Measurements from ENCODE around the gene TGOLN2.
"Not testable (repeated sequence)": the region's sequence is repeated elsewhere in the genome, so short reads cannot be mapped to it uniquely, and the experiment has no call there.

Gene TGOLN2

GRCh38 chr2:85334928-85335327, 7.1 kb upstream of the TGOLN2 start:
- DNase-seq, result no peak

DNA sequence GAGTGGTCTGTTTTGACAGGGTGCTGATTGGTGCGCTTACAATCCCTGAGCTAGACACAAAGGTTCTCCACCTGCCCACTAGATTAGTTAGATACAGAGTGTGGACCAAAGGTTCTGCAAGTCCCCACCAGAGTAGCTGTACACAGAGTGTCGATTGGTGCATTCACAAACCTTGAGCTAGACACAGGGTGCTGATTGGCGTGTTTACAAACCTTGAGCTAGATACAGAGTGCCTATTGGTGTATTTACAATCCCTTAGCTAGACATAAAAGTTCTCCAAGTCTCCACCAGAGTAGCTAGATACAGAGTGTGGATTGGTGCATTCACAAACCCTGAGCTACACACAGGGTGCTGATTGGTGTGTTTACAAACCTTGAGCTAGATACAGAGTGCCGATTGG, 6.1 kb upstream of the TGOLN2 start:
- not testable (repeated sequence) for DNase-seq

GRCh38 chr2:85330839-85331636, 3.2 kb upstream of the TGOLN2 start:
- no peak for DNase-seq

- DNase-seq, result not testable (repeated sequence)
Observed at GRCh38 chr2:85329701-85330100, 1.9 kb upstream of the TGOLN2 start.

DNA sequence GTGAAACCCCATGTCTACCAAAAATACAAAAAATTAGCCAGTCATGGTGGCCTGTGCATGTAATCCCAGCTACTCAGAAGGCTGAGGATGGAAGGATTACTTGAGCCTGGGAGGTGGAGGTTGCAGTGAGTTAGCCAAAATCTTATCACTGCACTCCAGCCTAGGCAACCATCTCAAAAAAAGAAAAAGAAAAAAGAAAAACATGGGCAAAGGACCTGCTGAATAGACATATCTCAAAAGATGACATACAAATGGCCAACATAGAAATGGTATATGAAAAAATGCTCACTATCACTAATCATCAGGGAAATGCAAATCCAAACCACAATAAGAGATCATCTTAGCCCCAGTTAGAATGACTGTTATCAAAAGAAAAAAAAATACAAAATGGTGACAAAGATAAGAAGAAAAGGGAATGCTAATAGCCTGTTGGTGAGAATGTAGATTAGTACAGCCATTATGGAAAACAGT, 1.4 kb upstream of the TGOLN2 start:
- no peak for DNase-seq

GRCh38 chr2:85327160-85327821, 498 bp downstream of the TGOLN2 start:
- peak; percentile 49 for DNase-seq

DNA sequence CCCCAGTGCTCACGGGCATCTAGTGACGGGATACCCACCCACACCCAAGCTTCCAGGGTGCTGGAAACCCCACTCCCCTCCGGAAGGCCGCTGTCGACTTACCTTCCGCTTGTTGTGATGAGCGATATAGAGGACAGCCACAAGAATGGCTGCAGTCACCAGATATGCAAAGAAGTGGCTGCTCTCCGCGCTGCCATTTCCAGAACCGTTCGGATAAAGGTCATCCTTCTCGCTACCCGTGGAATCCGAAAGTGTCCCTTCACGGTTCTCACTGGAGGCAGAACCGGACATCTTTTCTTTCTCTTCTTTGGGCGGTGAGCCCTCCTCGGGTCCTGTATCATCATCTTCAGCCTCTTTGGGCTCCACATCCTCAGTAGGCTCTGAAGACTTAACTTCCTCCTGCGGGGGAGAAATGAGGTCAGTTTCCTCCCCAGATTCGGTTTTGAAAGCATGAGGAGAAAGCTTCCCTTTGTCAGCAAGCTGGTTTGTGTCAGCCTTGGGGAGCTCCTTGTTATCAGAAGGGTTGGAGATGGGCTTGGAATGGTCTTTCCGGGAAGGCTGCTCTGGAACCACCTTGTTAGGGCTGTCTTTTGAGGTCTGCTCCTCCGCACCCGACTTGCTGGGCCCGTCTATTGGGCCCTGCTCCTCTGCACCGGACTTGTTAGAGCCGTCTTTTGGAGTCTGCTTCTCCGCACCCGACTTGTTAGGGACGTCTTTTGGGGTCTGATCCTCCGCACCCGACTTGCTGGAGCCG, 1.2 kb downstream of the TGOLN2 start:
- peak; percentile 26 for DNase-seq

DNA sequence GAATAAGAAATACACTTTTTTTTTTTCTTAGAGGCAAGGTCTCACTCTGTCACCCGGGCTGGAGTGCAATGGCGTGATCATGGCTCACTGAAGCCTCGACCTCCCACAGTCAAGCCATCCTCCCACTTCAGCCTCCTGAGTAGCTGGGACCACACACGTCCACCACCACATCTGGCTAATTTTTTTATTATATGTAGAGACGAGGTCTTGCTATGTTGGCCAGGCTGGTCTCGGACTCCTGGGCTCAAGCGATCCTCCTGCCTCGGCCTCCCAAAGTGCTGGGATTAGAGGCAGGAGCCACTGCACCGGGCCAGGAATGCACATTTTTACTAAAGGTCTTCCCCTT, 2.4 kb downstream of the TGOLN2 start:
- no peak for DNase-seq

GRCh38 chr2:85324639-85325465, 2.9 kb downstream of the TGOLN2 start:
- DNase-seq, result no peak

DNA sequence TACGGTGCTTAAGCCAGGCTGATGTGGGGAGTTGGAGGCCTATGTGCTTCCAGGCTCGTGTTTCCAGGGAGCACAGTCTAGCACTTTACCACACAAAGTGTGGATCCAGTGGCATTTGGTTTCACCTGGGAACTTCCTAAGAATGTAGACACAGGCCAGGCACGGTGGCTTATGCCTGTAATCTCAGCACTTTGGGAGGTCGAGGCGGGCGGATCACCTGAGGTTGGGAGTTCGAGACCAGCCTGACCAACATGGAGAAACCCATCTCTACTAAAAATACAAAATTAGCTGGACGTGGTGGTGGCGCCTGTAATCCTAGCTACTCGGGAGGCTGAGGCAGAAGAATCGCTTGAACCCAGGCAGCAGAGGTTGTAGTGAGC, 3.8 kb downstream of the TGOLN2 start:
- DNase-seq, result not testable (repeated sequence)

- DNase-seq, result no peak
Observed at GRCh38 chr2:85323351-85323987, 4.3 kb downstream of the TGOLN2 start.

DNA sequence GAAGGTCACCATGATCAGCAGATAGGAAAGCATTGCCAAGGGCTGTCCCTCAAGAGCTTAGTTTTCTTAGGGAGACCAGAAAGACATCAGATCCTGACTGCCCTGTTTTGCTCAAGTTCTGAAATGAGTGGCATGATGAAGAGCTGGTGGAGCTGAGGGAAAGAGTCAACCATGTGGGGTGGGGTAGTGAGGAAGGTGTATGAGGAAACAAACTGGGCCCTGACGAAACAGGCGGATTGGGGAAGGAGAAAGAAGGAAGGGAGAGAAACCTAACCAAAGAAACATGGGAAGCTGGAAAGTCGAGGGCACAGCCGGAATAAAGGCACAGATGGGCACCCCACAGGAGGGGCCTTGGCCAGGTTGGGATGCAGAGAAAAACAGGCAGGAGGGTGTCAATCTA, 8.0 kb downstream of the TGOLN2 start:
- no peak for DNase-seq

DNA sequence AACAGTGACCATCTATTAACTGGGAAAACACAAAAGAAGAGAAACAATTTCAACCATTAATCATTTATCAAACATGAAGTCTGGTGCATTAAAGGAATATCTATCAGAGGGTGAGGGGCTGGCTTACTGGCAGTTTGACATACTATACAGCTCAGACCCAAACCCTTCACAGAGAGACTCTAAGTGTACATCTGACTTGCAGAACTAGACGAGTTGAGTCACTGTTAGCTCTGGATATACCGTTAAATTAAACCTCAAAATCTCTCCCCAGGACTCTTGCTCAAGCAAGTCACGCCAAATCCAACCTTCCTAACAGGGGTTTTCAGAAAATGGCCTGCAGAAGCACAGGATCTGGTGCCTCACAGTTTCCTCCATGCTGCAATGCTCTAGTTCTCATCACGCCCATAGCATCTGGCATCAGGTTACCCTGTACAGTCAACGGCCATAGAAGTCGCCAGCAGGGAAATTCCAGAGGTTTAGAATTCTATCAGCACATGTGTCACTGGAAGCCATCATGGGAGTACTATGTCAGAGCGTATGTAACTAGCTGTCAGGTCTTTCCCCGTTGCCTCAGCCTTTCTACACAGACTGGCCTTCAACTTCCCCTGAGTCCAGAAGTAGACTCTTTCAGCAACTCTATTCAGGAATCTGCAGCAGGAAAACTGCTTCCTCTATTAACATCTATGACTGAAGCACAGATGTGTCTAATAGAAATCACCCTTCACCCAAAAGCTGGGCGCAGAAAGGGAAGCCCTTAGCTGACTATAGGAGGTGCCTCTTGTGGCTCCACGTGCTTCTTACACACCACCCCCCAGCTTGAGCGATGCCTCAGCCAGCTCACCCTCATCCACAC, 9.3 kb downstream of the TGOLN2 start:
- DNase-seq, result no peak

DNA sequence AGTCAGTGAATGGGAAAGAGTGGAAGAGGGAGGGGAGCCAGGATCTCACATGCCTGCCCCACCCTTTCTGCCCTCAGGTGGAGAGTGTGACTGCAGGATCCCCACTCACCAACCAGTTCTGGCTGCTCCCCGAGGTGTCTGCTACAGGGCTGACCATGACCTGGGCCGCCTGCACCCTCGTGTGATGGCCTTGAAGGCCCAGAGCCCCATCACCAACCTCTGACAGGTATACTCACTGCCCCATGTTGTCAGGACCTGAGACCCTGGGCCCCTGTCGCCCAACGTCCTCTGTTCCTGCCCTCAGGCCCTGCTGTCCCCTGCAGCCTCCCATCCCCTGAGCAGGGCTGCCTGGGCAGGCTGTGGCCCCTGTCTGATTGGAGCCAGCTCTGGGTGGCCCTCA, 11.9 kb downstream of the TGOLN2 start:
- DNase-seq, result not testable (repeated sequence)

- no peak for DNase-seq
Observed at GRCh38 chr2:85314884-85315242, 12.9 kb downstream of the TGOLN2 start.

- no peak for DNase-seq
Observed at GRCh38 chr2:85312404-85312803, 15.4 kb downstream of the TGOLN2 start.

DNA sequence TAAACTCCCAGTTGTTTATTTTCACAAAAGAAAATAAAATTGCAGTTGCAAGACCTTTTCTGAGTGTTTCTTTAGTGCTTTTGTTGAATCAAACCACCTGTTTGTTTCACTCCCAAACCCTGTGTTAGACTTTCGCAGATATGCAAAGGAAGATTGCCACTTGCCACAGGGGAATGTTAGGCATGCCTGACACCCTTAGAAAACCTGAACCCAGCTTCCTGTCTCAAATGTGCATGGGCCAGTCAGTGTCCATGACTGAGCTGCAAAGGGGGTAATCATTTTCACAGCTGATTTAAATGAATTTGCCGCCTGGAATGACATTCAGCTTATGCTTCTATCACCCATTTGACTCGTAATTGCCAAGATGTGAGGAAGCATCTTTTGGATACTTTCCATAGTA, 17.5 kb downstream of the TGOLN2 start:
- DNase-seq, result no peak

DNA sequence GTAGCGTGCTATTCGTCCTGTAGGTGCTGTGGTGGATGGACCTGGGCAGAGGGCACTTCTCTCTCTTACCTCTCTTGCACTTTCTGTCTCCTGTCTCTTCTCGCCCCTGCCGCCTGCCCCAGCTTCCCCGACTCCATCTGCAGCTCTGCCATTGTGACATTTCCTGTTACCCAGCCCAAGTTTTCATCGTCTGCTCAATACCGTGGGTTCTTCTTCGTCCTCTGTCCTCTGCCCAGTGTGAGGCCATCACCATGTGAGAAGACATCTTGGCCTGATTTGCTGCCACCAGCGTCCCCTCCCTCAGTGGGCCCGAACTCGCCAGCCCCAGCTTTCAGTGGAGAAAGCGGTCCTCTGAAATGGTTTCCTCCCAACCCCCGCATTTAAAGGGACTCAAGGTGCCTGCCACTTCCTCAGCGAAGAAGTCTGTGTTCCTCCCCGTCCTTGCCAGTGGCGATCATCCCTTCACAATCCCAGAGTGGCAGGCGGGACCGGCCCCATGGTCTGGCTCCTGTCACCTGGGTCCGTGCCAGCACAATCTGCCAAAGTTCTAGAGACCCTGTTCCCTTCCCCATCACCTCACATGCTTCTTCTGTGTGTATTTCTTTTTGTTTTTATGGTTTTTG, 18.0 kb downstream of the TGOLN2 start:
- DNase-seq, result no peak

GRCh38 chr2:85308896-85309555, 18.8 kb downstream of the TGOLN2 start:
- no peak for DNase-seq

GRCh38 chr2:85308201-85308600, 19.6 kb downstream of the TGOLN2 start:
- DNase-seq, result no peak

DNA sequence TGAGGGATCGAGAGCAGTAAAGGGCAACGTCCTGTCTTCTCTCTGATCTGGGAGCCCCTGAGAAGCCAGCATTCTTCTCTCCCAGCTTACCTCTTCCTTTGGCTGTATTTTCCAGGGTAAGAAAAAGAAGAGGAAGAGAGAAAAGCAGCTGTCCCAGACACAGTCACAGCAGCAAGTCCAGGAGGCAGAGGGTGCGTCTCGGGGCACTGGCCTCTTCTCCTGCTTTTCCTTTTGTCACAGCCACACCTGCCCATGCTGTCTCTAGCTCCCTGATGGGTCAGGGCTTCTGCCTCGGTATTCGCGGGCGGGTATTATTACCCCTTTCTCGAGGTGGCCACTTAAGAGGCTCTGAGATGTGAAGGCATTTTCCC, 20.3 kb downstream of the TGOLN2 start:
- no peak for DNase-seq

Data from CD4-positive, alpha-beta T cell treated with Interferon gamma for 1 hour (primary cell).